Right hindlimb (tissue), 1 donor: ENCODE data around the gene MCRIP1.

Source experiments
- DNase-seq: peaks from one replicate; pipeline ENCODE4 v3.0.0-alpha.2; 2018

MCRIP1 gene

GRCh38 chr17:81860756-81861568 is 27.9 kb upstream of the MCRIP1 start:
- DNase-seq, result peak; percentile 100

DNA sequence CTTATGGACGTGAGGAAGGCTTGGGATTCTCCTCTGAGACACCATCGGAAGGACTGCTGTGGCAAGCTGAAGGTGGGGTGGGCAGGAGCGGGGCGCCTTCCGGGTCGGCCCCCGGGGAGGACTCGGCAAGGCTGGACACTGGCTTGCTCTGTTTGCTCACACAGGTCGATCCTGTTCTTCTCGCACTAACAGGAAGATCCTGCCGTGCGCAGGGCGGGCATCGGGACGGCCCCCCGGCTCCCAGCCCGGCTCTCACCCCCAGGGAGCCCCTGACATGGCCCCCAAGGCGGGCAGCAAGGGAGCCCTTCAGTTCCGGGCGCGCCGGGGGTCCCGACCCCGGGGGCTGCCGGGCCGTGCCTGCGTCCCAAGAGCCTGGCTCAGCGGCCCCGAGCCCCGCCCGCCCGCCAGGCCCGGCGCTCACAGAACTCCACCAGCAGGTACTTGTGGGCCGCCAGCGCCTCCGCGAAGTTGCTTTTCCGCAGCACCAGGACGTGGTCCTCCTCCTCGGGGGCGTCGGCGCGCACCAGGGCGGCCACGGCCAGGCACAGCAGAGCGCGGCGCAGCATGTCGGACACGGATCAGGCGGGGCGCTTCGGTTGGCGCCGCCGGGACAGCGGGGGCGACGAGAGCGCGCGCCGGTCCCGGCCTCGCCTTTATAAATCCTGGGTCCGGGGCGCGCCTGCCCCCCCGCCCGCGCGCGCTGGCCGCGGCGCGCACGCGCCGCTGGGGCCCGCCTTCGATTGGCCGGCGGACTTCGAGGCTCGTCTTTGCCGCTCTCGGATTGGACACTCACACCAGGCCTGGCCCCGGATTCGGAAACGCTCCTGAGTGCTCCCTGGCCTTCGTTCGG is 27.0 kb upstream of the MCRIP1 start, which contains the start of gene P4HB:
Gene P4HB, minus strand, starts transcription at position 630 of the 850 bp plus-strand sequence. Its CDS starts 64 bp downstream, at position 566.
- DNase-seq, result no peak

DNA sequence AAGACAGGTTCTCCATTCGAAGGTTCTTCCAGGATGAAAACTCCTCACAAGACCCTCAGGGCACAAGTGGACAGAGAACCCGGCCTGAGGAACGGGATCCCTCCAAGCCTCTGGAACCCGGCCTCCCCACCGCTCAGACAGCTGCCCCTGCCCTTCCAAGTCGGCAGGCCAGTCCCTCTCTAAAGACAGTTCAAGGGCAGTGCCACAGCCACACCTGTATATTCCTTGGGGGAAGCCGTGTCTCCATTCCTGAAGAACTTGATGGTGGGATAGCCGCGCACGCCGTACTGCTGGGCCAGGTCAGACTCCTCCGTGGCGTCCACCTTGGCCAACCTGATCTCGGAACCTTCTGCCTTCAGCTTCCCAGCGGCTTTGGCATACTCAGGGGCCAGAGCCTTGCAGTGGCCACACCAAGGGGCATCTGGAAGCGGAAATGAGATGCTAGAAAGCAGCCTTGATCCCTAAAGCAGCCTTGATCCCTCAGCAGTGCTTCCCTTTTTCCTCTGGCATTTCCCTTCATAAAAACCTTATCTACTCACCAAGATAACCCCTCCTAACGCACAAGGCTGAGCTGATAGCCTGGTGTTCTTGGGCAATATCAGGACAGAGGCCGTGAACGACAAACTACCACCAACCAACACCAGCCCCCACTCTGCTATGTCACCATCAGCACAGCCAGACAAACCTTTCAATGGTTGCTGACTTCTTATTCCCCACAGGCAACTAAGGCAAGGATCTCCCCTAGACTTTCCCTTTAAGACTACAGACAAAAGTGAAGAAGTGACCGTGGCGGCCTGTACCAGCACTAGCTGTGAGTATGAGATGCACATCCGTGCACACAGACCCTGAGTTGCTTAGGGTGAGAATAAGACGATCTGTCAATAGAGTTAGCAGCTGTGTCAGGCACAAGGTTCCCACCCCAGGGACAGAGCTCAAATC is 26.1 kb upstream of the MCRIP1 start:
- DNase-seq, result no peak

DNA sequence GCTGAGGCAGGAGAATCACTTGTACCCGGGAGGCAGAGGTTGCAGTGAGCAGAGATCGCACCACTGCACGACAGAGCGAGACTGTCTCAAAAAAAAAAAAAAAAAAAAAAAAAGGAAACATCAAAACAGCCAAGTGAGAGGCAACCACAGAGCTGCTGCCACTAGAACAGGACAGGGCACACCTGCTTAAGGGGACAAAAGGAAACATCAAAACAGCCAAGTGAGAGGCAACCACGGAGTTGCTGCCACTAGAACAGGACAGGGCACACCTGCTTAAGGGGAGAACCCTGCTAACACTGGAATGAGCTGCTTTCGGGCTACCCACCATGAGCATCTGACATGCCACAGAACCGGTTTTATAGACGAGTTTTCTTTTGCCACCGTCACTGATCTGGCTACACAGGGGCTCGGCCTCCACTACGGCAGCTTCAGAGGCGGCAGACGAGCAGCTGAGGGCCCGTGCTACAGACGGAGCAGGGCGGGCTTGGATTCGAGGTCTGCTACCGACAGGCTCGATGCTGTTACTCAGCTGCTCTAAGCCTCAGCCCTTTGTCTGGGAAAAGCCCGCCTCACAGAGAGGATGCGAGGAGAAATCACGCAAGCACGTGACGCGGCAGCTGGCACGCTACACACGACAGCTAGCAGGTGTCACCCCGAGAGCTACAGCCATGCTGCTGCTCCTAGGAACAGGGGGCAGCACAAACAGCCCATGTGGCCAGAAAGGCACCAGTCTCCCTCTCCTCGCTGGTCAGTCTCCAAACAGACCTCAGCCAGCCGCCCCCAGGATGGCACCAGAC is 25.3 kb upstream of the MCRIP1 start:
- no peak for DNase-seq

DNA sequence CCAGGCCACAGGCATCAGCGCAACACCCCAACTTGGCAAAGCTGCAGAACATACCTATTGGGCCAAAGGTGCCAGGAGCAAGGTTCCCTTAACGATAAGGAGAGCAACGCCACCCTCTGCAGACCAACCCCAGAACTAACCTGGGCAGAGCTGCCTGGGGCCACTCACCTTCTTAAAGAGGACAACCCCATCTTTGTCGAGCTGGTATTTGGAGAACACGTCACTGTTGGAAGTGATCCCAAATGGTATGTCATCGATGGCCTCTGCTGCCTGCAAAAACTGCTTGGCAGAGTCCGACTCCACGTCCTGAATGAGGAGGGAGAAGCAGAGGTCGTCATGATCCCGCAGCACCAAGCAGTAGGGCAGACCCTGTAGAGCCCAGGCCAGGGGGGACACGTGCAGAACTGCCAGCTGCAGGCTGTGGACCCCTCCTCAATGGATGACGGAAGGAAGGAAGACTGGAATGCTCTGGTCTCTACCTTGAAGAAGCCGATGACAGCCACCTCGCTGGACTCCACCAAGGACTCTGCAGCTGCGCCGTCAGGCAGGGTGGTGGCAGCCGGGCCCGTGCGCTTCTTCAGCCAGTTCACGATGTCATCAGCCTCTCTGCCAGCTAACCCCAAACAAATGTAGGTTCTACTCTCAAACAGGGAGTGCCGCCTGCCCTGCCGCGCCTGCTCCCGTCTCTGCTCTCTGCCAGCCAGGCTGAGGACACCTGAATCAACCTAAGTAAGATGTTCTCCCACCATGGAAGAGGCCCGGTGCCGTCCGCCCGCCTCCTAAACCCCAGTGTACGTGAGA is 22.1 kb upstream of the MCRIP1 start:
- no peak for DNase-seq

DNA sequence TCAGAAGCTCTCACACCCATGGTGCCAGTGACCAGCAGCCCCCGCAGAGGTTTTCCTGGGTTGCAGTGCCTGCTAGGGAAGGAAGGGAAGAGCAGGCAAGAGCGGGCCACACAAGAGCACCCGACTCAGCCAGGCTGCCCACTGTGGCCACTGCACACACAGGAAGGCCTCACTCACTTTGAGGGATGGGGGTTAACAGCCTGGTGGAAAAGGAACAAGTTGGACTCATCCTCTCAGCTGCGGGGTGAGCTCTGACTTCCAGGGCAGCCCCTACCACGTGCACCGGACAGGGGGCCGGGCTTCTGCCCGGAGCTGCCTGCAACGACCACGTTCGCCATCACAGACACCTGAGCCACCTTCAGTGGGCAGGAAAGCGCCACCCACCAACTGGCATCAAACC is 19.1 kb upstream of the MCRIP1 start:
- no peak for DNase-seq

- DNase-seq, result no peak
These were observed 18.3 kb upstream of the MCRIP1 start for GRCh38 chr17:81851423-81851822.

DNA sequence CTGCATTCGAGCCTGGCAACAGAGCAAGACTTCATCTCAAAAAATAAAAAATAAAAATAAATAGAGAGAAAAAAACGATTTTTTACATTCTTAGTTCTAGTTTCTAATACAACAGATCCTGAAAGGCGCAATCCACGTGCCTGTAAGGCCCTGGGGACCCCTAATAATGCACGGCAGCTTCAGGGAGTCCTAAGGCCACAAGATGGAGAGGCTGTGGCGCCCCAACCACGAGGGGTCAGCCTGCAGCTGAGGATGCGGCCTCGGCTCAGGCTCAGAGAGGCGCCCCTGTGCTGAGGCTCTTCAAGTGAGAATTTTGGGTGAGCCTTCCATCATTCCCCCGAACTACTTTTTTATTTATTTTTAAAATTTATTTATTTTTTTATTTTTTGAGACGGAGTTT is 16.4 kb upstream of the MCRIP1 start:
- DNase-seq, result no peak

DNA sequence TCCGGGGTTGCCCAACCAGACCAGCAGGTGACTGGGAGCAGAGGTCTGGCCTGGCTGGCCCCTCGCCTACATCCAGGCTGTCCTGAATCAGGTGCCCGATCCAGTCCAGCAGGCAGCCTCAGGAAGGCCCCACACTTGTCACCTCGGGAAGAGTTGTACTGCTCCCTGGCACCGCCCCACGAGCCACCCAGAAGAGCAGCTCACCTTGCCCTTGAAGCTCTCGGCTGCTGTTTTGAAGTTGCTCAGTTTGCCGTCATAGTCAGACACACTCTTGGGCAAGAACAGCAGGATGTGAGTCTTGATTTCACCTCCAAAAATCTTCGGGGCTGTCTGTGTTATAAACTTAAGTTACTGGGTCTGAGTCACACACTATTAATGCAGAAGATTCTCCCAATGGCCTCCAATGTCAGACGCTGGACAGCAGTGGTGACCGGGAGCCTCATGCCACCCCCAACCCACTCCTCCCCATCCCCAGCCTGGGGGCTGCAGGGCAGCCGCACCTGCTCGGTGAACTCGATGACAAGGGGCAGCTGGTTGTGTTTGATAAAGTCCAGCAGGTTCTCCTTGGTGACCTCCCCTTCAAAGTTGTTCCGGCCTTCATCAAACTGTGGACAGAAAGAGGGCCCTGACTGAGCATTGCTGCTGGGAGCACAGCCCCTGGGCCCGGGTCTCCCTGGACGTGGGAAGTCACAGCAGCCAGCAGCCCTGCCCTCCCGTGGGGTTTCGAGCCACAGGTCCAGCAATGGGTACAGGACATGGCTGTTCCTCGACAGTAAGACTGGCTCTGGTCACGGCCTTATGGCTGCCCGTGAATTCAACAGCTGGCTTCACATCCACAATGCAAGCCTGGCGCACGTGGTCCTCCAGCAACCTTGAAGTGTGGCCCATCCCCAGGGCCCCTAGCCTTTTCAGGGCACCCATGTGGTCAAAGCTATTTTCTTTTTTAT is 13.9 kb upstream of the MCRIP1 start:
- DNase-seq, result no peak

DNA sequence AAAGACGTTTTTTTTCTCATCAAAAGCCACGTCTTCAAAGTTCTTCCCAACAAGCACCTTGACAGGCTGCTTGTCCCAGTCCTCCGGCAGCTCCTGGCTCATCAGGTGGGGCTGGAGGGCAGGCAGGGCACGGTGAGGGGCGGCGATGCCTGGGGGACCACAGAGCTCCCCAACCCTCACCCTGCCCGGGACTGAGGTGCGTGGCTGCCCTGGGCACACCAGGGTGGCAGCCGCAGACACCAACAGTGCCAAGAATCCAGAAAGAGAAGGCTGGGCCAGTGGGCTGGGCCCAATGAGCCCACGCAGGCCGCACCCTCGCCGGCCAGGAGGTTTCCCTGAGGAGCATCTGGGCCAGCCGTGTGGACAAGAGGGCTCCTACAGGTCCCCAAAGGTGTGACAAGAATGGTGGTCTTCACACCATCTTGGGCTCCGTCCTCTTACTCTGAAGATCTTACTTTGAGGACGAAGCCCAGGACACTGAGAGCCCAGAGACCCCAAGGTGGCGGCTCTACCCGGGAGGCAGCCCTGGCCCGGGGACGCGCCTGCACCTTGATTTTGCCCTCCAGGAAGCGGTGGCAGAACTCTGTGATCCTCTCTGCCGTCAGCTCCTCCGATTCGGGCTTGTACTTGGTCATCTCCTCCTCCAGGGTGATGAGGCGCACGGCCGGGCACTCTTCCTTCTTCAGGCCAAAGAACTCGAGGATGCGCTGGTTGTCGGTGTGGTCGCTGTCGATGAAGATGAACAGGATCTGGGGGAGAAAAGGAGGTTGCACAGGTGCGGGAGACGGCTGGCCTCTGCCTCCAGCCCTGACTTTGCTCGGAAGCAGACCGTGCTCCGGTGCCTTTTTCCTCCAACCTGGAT is 13.0 kb upstream of the MCRIP1 start:
- no peak for DNase-seq

DNA sequence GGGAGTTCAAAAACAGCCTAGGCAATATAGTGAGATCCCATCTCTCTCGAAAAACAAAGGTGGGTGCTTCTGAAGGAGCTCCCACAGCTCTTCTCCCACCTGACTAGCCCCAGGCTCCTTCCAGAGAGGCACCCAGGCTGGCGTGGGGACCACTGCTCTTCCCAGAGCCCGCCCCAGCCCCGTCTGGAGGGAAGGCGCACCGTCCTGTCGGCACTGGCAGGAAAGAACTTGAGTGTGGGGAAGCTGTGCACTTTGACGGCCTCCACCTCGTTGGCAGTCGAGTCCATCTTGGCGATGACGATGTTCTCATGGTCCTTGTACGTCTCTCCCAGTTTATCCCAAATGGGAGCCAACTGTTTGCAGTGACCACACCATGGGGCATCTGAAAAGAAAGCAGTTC is 12.3 kb upstream of the MCRIP1 start:
- DNase-seq, result no peak

DNA sequence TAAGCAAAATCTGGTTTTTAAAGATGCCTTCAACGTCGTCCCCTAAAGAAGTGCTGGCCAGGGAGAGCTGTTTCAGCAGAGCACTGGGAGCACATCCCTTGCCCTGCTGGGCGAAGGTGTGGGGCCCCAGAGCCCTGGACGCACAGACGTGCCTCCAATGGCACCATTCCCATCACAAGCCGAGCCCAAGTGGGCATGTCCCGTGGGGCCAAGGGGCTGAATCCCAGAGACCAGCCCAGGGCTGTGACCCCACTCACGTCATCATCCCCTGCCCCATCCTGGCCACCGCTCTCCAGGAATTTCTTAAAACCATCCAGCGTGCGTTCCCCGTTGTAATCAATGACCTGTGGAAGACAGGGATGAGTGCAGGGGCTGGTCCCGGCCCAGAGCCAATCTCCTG is 11.8 kb upstream of the MCRIP1 start:
- no peak for DNase-seq

GRCh38 chr17:81844327-81844851 is 11.3 kb upstream of the MCRIP1 start:
- no peak for DNase-seq

- no peak for DNase-seq
These were observed 10.7 kb upstream of the MCRIP1 start for GRCh38 chr17:81843713-81844326.

GRCh38 chr17:81842725-81843504 is 9.8 kb upstream of the MCRIP1 start:
- no peak for DNase-seq

DNA sequence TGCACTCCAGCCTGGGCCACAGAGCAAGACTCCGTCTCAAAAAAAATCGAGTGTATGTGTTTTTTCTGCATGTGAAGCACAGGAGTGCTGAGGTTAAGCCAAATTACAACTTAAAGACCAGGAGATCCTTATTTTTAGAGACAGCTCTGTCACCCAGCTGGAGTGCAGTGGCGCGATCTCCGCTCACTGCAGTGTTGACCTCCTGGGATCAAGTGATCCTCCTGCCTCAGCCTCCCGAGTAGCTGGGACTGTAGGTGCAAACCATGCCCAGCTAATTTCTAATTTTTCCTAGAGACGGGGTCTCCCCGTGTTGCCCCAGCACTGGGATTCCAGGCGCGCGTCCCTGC is 9.3 kb upstream of the MCRIP1 start:
- DNase-seq, result no peak

- no peak for DNase-seq
These were observed 8.8 kb upstream of the MCRIP1 start for GRCh38 chr17:81841866-81842265.
